Stimulated activated CD4-positive, alpha-beta T cell treated with anti-CD3 and anti-CD28 coated beads, Interleukin-4, amount 100 ng/mL, for 48 hours (primary cell): ENCODE results near the gene NPC1L1.
A peak's percentile ranks its signal among the peaks of the same experiment; 100 is the strongest.
"Not testable (repeated sequence)": the region's sequence is repeated elsewhere in the genome, so short reads cannot be mapped to it uniquely, and the experiment has no call there.

Experiments
- DNase-seq, 2 donors: peaks; one replicate each; pipeline ENCODE4 v3.0.0-alpha.2; 2020; ENCODE audit warnings: low read depth in 2 of 2

NPC1L1 gene

DNA sequence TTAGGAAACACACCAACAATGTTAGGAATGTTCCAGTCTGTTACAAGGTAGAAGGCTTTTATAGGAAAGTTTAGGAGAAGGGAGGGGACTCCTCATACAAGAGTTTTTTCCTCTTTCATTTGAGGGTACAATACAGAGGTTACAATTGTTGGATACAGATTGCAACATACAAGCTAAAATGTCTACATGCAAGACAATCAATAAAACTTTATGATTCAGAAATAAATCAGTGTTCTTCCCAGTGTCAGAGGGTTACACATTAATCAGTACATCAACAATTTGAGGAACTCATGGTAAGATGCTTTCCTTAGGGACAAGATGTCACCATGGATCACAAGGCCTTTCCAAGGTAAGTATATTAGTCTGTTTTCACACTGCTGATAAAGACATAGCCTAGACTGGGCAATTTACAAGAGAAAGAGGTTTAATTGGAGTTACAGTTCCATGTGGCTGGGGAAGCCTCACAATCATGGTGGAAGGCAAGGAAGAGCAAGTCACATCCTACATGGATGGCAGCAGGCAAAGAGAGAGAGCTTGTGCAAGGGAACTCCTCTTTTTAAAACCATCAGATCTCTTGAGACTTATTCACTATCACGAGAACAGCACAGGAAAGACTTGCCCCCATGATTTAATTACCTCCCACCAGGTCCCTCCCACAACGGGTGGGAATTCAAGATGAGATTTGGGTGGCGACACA lies 34.4 kb downstream of the NPC1L1 start:
- DNase-seq = not testable (repeated sequence)

DNA sequence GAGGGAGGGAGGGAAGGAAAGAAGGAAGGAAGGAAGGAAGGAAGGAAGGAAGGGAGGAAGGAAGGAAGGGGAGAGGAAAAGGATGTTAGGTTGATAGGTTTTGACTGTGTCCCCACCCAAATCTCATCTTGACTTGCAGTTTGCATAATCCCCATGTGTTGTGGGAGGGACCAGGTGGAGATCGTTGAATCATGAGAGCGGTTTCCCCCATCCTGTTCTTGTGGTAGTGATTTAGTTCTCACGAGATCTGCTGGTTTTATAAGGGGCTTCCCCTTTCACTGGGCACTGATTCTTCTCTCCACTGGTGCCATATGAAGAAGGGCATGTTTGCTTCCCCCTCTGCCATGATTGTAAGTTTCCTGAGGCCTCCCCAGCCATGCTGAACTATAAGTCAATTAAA lies 35.5 kb downstream of the NPC1L1 start:
- DNase-seq = no peak

DNA sequence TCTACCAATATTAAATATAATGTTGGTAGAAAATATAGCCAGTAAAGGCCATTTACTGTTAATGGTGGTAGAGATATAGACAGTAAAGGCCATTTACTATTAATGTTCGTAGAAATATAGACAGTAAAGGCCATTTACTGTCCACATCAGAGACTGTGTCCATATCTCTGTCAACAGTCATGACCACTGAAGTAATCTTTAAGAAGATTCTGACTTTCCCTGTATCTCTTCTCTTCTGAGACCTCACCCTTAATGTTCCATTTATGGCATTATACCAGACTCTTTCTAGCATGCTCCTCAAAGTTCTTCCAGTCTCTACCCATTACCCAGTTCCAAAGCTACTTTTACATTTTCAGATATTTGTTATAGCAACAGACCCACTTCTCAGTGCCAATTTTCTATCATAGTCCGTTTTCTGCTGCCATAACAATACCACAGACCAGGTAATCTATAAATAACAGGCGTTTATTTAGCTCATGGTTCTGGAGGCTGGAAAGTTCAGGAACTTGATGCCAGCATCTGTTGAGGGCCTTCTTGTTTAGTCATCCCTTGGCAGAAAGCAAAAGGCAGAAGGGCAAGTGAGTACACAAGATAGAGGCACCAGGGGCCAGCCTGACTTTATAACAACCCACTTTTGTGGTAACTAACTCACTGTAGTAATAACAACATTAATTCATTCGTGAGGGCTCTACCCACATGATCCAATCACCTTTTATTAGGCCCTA lies 42.7 kb downstream of the NPC1L1 start:
- no peak for DNase-seq

DNA sequence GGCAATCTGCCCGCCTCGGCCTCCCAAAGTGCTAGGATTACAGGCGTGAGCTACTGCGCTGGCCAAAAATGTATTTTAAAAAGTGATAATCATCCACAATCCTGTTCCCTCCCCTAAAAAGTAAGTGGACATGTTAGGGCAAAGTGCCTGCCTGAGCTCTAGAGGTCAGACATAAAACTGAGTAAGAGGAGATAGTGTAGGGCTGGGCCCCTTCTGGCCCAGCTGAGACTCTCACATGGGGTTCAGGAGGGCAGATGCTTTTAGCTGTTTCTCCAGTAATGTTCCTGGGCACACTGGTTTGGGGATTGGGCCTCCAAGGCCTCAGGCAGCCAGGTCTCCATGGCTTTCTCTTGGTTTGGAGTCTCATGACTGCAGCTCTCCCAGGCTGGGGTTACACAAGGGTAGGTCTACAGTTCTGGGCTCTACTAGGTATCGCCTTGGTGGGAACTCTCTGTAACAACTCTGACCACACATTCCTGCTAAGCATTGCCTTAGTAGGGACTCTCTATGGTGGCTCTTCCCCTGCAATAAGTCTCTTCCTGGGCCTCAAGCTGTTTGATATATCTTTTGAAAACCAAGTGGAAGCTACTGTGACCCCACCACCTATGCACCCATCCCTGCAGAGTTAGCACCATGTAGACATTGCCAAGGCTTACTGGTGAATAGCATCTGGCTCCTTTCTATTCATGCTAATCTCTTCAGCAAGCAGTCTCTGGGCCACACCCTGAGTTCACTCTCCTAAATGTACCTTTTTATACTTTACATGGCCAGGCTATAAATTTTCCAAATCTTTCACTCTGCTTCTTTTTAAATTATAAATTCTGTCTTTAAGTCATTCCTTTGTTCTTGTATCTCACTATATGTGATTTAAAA lies 43.7 kb downstream of the NPC1L1 start:
- no peak for DNase-seq

DNA sequence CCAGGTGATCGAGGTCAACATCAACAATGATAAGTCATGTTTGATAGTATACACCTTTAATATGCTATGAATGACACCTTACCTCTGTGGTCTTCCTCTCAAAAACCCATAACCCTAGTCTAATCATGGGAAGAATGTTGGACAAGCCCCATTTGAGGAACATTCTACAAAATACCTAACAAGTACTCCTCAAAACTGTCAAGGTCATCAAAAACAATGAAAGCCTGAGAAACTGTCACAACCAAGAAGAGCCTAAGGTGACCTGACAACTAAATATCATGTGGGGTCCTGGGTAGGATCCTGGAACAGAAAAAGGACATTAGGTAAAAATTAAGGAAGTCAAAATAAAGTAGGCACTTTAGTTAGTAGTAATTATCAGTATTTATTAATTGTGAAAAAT lies 44.7 kb downstream of the NPC1L1 start:
- DNase-seq = no peak

DNA sequence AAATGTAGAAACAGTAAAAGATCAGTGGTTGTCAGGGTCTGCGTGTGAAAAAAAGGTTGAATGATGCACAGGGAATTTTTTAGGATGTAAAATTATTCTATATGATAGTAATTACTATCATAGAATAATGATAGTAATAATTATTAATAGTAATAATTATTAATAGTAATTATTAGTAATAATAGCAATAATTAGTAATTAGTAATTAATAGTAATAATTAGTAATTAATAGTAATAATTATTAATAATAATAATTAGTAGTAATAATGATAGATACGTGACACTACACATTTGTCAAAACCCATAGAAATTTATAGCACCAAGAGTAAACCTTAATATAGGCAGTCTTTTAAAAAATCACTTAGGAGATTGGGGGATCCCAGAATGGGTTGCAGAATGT lies 46.2 kb downstream of the NPC1L1 start:
- no peak for DNase-seq

DNA sequence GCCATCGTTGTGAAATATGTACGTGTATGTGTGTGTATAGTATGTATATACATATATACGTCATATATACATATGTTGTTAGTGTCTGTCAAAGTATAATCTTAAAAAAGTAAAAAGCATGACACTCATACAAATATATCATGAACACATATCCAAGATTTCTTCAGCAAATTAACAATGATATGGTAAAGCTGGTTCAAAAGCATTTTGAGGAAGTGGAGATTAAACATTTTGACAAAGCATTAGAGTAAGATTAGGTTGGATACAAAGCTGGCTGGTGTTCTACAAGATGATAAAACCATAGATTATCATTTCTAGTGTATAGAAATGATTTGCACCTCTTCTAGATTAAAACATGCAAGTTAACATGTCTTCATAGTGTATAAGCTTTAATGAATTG lies 49.9 kb downstream of the NPC1L1 start:
- no peak for DNase-seq

DNA sequence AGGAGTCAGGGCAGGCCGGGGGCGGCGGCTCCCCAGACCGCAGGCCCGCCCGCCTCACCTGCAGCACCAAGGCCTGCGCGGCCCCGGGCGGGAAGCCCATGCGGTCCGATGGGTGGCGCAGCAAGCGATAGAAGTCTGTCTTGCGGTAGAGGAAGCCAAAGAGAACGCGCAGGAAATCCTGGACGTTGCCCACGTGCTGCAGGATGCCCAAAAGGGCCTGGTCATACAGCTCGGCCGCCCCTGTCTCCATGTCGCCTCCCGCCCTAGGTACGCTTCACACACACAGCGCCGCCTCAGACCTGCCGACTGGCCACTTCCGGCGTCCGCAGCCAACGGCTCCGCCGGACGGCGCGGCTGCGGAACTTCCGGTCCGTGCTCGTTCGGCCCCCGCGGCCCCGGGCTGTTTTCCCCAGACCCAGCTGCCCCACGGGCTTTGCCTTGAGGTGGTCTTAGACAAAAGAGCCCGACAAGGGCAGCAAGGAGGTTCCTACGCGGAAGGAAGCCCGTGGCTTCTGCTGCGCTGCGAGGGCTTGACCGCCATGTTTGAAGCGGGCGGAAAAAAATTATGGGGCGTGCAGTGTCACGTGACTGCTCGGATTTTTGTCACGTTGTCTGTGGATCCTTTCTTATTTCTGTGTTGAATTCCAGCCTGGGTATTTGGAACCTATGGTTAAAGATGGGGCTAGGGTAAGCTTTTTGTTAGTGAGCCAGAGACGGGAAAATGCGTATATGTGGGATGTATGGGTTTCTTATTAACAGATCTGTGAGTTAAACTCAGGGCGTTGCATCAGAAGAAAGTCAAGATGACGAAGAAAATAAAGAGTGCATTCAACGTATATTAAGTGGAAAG lies 50.6 kb downstream of the NPC1L1 start, which contains the start of gene NUDCD3:
Gene NUDCD3, minus strand, starts transcription at position 308 of the 850 bp plus-strand sequence. Its CDS starts 58 bp downstream, at position 250.
- peak; percentile 69 to 75 for DNase-seq

DNA sequence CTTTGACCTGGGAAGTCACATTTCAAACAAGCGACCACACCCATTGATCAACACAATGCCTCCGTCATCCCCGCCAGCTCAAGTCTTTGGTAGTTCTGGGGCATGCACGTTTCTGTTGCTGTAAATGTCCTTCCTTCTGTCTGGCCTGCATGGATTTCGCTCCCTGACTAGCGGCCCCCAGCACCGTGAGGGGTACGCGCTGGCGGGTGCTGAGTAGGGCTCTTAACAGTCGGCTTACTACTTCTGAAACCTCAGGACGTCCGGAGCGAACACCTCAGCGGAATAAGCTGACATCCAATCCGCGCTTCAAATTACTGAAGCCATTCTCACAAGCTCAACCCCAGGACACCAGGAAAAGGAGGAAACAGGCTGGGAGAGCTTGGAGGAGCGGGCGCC lies 51.2 kb downstream of the NPC1L1 start:
- peak in 1 of 2 donors; percentile 18 for DNase-seq

DNA sequence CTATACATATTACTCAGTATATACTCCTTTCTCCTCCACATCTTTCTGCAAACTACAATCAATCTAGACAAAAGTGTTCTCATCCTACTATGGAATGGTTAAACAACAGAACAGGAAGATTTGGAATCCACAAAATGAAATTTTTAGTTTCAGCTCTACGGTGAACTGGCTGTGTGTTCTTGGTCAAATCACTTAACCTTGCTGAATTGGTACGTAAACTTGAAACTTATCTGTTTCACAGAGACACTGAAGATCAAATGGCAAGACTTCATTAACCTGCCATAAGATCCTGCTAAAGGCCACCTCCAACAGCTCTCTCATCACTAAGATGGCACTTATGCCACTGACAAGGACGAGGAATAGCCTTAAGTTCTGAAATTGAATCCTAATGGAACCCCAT lies 52.2 kb downstream of the NPC1L1 start:
- no peak for DNase-seq

DNA sequence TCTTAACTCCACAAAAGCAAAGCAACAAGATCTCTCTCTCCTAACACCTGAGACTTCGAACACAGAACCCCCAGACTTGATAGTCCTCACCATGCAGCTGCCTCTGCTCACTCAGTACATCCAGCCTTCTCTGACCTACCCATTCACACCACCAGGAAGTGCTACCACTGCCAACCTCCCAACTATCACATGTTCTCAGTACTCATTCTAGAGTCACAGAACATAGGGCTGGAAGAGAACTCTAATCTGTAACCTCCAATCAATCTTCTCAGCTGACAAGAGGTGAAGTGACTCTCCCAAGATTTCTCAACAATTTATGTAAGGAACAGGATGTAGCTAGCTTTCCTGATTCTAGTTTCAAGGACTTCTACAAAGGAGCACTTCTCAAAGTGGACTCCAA lies 54.4 kb downstream of the NPC1L1 start:
- no peak for DNase-seq

DNA sequence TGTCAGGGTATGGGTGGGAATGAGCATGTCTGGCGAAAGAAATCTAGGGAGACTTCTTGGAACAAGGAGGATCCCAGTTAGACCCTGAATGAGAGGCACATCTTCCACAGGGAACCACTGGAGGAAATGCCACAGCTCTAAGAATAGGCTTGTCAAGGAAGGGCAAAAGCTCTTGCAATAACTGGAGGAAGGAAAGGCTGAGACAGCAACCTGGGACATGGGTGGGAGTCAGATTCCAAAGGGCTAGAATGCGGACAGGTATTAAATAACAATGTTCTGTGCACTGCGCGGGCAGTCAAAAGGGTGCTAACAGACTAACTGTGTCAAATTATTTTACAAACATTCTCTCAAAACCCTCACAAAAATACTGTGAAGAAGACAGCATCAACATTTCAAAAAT lies 55.1 kb downstream of the NPC1L1 start:
- no peak for DNase-seq

DNA sequence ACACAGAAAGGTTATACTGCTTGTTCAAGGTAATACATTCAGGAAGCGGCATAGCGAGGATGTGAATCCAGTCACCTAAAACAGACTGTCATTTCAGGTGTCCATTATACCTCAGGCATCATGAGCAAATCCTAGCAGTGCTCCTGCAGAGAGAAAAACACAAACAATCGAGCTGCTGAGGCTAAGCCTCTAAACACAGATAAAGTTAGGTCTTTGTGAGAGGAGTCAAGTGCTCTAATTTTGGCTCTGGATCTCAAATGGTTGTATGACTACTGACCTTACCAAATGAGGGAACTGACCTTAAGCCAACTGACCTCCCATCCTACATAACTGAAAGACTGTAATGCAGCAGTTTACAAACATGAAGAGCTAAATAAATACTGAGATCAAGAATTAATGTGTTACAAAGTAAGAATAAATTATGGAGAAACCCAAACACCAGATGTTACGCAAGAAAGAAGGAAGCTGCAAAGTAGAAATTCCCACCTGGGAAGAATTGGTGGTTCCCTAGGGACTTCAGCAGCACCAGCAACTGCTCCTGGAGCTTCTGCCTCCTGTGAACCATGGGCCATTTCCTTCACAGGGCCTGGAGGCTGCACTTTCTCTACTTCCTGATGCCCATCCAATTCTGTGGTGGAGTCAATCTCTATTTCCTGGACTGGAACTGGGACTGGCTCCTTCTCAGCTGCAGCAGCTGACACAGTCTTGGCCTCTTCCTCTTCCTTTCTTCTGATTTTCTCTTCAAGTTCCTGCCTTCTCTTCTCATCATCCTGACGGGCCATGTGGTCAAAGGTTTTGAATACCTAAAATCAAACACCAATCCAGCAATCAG lies 56.4 kb downstream of the NPC1L1 start:
- no peak for DNase-seq

DNA sequence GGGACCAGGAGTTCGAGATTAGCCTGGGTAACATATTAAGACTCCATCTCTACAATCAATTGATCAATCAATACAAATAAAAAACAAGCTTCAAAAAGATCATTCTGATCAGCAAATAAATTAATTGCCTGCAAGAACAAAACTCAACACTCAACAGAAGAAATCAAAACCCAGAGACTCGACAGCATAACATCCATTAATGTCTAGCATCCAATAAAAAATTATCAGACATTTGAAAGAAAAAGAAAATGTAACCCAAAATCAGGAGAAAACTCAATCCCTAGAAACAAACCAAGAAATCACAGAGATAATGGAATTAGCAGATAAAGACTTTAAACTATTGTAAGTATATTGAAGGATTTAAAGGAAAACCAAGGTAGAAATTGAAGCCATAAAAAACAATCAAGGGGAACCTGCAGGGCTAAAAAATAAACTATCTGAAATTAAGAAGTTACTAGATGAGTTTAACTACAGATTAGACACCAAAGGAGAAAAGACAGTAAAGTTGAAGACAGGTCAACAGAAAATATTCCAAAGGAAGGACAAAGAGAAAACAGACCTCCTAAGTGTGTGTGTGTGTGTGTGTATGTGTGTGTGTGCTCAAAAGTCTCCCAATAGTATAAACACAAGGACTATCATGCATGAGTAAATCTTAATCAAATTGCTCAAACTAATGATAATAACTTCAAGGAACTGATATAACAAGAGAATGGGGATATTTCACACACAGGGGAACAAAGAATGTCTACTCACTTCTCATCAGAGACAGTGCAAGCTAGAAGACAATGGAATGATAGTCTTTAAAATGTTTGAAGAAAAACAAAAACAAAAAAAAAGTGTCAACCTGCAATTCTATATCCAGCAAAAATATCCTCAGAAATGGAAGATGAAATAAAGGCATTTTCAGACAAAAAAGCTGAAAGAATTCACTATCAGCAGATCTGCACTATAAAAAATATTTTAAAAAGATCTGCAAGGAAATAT lies 58.3 kb downstream of the NPC1L1 start:
- DNase-seq = no peak

DNA sequence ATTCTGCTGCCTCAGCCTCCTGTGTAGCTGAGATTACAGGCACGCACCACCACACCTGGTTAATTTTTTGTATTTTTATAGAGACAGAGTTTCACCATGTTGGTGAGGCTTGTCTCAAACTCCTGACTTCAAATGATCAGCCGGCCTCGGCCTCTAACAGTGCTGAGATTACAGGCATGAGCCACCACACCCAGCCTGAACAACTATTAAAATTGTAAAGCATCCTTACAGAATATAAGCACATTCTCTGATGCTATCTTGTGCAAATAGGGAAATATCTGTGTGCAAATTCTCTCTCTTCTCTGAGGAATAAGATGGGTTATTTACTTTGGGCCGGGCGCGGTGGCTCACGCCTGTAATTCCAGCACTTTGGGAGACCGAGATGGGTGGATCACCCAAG lies 63.2 kb downstream of the NPC1L1 start:
- no peak for DNase-seq

DNA sequence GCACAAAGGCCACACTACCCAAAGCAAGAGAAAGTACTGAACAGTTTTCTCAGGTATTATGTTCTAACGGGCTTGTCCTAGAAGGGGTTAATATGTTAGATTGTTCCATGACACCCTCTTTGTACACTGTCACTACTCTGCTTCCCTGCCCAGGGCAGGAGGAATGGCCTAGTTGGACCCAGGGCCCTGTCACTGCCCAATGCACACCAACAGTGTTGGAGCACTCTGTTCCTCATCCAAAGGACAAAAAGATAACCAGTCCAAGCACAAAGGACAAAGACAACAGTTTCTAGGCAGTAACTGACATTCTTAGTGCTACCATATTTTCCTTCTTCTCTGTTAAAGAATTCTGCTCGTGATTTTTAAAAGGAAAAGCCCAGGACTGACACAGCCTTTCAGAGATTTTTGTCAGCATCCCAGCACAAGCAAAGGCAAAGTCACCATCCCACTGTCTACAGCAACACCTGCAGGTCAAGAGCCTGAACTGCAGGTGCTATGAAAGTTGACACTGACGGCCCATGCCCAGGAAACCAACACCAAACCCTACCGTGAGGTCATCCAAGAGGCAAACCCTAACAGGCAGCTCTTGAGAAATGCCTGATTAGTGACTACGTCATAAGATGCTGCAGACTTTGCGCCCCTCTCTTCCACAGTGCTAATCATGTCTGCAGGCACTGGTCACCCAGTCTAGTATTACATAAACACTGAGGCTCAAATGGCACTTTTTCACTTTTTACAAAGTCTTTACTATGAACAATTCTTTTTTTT lies 63.9 kb downstream of the NPC1L1 start:
- DNase-seq = peak; percentile 38 to 44

DNA sequence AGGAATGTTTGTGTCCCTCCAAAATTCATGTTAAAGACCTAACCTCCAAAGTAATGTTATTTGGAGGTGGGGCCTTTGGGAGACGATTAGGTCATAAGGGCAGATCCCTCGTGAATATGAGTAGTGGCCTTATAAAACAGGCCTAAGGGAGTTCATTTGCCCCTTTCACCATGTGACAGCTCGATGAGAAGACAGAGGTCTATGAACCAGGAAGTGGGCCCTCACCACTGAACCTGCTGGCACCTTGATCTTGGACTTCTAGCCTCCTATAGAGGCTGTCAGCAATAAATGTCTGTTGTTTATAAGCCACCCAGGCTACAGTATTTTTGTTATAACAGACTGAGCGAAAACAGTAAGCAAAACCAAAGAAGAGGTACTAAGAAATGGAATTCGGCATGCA lies 64.8 kb downstream of the NPC1L1 start:
- DNase-seq = no peak

DNA sequence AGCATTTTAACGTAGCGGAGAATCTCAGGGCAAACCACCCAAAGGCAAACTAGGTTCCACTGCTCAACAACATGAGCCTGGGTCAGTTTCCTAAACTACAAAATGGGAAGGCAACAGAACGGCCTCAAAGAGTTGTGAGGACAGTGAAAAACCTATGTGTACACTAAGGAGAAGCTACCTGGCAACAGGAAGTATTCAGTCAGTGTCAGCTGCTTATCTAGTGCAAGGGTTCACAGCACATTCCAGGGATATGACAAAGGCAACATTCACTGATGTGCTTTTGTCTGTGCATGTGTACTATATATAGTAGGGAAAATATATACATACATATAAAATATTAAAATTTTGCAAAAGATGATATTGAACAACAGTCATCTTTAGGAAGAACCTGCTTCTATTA lies 67.8 kb downstream of the NPC1L1 start:
- no peak for DNase-seq

DNA sequence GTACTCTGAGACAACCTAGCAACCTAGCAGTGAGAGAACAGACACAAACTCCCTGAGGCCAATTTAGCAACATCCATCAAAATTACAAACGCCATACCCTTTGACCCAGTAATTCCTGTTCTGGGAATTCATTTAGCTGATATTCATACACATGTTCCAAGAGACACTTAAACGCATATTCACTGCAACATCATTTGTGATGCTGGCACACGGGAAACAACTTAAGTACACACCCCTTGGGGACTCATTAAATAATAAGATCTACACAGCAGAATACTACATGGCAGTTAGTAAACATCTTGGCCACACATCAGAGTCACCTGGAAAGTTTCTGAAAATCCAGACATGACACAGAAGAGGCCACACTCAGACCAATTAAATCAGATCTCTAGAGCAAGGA lies 68.3 kb downstream of the NPC1L1 start:
- DNase-seq = no peak
